ENCODE data around the gene NUP85.

DNA sequence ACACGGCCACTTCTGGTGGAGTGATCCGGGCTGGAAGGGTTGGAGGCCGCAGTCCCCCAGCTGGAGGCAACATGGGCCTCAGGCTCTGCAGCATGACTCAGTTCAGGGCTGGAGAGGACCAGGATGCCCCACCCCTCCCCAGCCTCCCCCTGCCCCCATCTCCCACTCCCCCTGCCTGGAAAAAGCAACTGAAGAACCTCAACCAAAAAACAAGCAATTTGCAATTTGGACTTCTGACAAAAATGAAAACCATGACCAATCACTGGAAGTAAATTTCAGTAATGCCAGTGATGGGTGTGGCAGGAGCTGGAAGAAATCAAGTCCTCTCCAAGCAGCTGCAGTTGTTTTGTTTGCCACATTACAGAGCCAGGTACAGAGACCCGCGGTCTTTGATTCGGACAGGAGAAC, 72.2 kb downstream of the NUP85 start:
- peak; percentile 45; the same call in 1 of the 2 replicates for TF ChIP-seq POLR2AphosphoS5 (IDR thresholded peaks at IDR 0.05; ENCODE audit: low read depth)
- TF ChIP-seq, protein P1, sequence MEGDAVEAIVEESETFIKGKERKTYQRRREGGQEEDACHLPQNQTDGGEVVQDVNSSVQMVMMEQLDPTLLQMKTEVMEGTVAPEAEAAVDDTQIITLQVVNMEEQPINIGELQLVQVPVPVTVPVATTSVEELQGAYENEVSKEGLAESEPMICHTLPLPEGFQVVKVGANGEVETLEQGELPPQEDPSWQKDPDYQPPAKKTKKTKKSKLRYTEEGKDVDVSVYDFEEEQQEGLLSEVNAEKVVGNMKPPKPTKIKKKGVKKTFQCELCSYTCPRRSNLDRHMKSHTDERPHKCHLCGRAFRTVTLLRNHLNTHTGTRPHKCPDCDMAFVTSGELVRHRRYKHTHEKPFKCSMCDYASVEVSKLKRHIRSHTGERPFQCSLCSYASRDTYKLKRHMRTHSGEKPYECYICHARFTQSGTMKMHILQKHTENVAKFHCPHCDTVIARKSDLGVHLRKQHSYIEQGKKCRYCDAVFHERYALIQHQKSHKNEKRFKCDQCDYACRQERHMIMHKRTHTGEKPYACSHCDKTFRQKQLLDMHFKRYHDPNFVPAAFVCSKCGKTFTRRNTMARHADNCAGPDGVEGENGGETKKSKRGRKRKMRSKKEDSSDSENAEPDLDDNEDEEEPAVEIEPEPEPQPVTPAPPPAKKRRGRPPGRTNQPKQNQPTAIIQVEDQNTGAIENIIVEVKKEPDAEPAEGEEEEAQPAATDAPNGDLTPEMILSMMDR (IDR thresholded peaks at IDR 0.05; ENCODE audit: insufficient read depth, low read length): no peak
- TF ChIP-seq GABPA (IDR thresholded peaks at IDR 0.05; ENCODE audit: low read depth): no peak
- TF ChIP-seq, protein P2, sequence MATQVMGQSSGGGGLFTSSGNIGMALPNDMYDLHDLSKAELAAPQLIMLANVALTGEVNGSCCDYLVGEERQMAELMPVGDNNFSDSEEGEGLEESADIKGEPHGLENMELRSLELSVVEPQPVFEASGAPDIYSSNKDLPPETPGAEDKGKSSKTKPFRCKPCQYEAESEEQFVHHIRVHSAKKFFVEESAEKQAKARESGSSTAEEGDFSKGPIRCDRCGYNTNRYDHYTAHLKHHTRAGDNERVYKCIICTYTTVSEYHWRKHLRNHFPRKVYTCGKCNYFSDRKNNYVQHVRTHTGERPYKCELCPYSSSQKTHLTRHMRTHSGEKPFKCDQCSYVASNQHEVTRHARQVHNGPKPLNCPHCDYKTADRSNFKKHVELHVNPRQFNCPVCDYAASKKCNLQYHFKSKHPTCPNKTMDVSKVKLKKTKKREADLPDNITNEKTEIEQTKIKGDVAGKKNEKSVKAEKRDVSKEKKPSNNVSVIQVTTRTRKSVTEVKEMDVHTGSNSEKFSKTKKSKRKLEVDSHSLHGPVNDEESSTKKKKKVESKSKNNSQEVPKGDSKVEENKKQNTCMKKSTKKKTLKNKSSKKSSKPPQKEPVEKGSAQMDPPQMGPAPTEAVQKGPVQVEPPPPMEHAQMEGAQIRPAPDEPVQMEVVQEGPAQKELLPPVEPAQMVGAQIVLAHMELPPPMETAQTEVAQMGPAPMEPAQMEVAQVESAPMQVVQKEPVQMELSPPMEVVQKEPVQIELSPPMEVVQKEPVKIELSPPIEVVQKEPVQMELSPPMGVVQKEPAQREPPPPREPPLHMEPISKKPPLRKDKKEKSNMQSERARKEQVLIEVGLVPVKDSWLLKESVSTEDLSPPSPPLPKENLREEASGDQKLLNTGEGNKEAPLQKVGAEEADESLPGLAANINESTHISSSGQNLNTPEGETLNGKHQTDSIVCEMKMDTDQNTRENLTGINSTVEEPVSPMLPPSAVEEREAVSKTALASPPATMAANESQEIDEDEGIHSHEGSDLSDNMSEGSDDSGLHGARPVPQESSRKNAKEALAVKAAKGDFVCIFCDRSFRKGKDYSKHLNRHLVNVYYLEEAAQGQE (IDR thresholded peaks at IDR 0.05; ENCODE audit: insufficient replicate concordance, low read depth): no peak
